Trophoblast cell (in vitro differentiated cells and primary cell): ENCODE results near the gene SMG6.

Experiments used
- DNase-seq, 2 donors: peaks; one replicate each; pipeline ENCODE4 v3.0.0-alpha.2; 2016
- H2AFZ ChIP-seq: 2 replicates; pipeline ENCODE4 v1.6.1; 2013; ENCODE audit warnings: low read length, moderate library complexity, mild to moderate bottlenecking; ENCODE audit not compliant: insufficient read depth, poor library complexity
- H2AK5ac ChIP-seq: 2 replicates; pipeline ENCODE4 v1.6.1; 2013; ENCODE audit warnings: mild to moderate bottlenecking, low read length
- H2BK120ac ChIP-seq: 2 replicates; pipeline ENCODE4 v1.6.1; 2013; ENCODE audit warnings: low read length, mild to moderate bottlenecking, moderate library complexity; ENCODE audit not compliant: insufficient read depth, poor library complexity
- H2BK12ac ChIP-seq: 2 replicates; pipeline ENCODE4 v1.6.1; 2013; ENCODE audit warnings: mild to moderate bottlenecking, low read length, moderate library complexity
- H2BK5ac ChIP-seq: 2 replicates; pipeline ENCODE4 v1.6.1; 2013; ENCODE audit warnings: low read length, low read depth, moderate library complexity, mild to moderate bottlenecking; ENCODE audit not compliant: poor library complexity
- H3K14ac ChIP-seq: 2 replicates; pipeline ENCODE4 v1.6.1; 2013; ENCODE audit warnings: mild to moderate bottlenecking, low read length
- H3K18ac ChIP-seq: 2 replicates; pipeline ENCODE4 v1.6.1; 2013; ENCODE audit warnings: mild to moderate bottlenecking, low read length
- H3K23ac ChIP-seq: 2 replicates; pipeline ENCODE4 v1.6.1; 2013; ENCODE audit warnings: low read length
- H3K27ac ChIP-seq: 2 replicates; pipeline ENCODE4 v1.5.1; 2013; ENCODE audit warnings: low read depth, mild to moderate bottlenecking, inconsistent platforms, low read length, moderate library complexity
- H3K27me3 ChIP-seq: 2 replicates; pipeline ENCODE4 v1.6.1; 2013; ENCODE audit warnings: inconsistent platforms, mild to moderate bottlenecking, low read length, moderate library complexity; ENCODE audit not compliant: insufficient read depth
- H3K36me3 ChIP-seq, 2 experiments: 1 replicate in 1 of 2; 2 replicates in 1 of 2; pipeline ENCODE4 v1.6.1; 2013; ENCODE audit warnings: low read length in 2 of 2, mild to moderate bottlenecking in 2 of 2, moderate library complexity in 1 of 2; ENCODE audit not compliant: insufficient read depth in 2 of 2, control insufficient read depth in 1 of 2
- H3K4ac ChIP-seq: 2 replicates; pipeline ENCODE4 v1.6.1; 2013; ENCODE audit warnings: low read depth, mild to moderate bottlenecking, low read length, moderate library complexity
- H3K4me1 ChIP-seq, 2 experiments: 1 replicate in 1 of 2; 2 replicates in 1 of 2; pipeline ENCODE4 v1.6.1; 2013; ENCODE audit warnings: low read length in 2 of 2, mild to moderate bottlenecking in 2 of 2, moderate library complexity in 1 of 2; ENCODE audit not compliant: insufficient read depth in 2 of 2, control insufficient read depth in 1 of 2
- H3K4me2 ChIP-seq: 2 replicates; pipeline ENCODE4 v1.6.1; 2013; ENCODE audit warnings: inconsistent platforms, mild to moderate bottlenecking, low read length, moderate library complexity
- H3K4me3 ChIP-seq: 2 replicates; pipeline ENCODE4 v1.5.1; 2013; ENCODE audit warnings: mild to moderate bottlenecking, low read depth, low read length, inconsistent platforms
- H3K79me1 ChIP-seq: one replicate; pipeline ENCODE4 v1.6.1; 2013; ENCODE audit warnings: low read length
- H3K79me2 ChIP-seq: 2 replicates; pipeline ENCODE4 v1.6.1; 2013; ENCODE audit warnings: low read length, mild to moderate bottlenecking; ENCODE audit not compliant: control insufficient read depth, insufficient read depth, poor library complexity
- H3K9ac ChIP-seq: 2 replicates; pipeline ENCODE4 v1.6.1; 2013; ENCODE audit warnings: mild to moderate bottlenecking, low read length
- H3K9me3 ChIP-seq: 2 replicates; pipeline ENCODE4 v1.6.1; 2013; ENCODE audit warnings: low read depth, mild to moderate bottlenecking, control low read depth, inconsistent platforms, low read length; ENCODE audit not compliant: insufficient read depth
- H4K12ac ChIP-seq: 2 replicates; pipeline ENCODE4 v1.6.1; 2013; ENCODE audit warnings: low read depth, mild to moderate bottlenecking, low read length, moderate library complexity
- H4K8ac ChIP-seq: 2 replicates; pipeline ENCODE4 v1.6.1; 2013; ENCODE audit warnings: low read depth, mild to moderate bottlenecking, low read length, moderate library complexity
- H4K91ac ChIP-seq: one replicate; pipeline ENCODE4 v1.6.1; 2013; ENCODE audit warnings: low read depth, mild to moderate bottlenecking, low read length, moderate library complexity
- WGBS: extraction: QIAGEN DNeasy Blood & Tissue Kit; methylation state at CpG from one replicate; pipeline ENCODE4 v1.1.7; 2013; ENCODE audit warnings: missing lambda C conversion rate; ENCODE audit not compliant: insufficient read length, insufficient coverage; ENCODE audit errors: extremely low coverage; 5-methylcytosine and 5-hydroxymethylcytosine counted together

SMG6 gene

GRCh38 chr17:2087597-2088211, 215.9 kb downstream of the SMG6 start:
- H2BK5ac ChIP-seq, result no peak overlapping the region
- H4K8ac ChIP-seq, result no peak overlapping the region
- H3K9me3 ChIP-seq, result no peaks in the 10 kb centered on the region
- H2BK120ac ChIP-seq, result no peak overlapping the region
- no peak overlapping the region for H4K91ac ChIP-seq
- H3K79me2 ChIP-seq, result no peaks in the 10 kb centered on the region
- no peak overlapping the region for H4K12ac ChIP-seq
- no peak overlapping the region for H3K9ac ChIP-seq
- no peak overlapping the region for H3K4ac ChIP-seq
- no peak overlapping the region for H3K23ac ChIP-seq
- no peak overlapping the region for H2AFZ ChIP-seq
- peaks cover 27 to 39% of the 10 kb centered on the region in 2 experiments for H3K4me1 ChIP-seq
- H3K79me1 ChIP-seq, result peaks cover 11% of the 10 kb centered on the region
- no CpG with 5 or more reads among the region's 10 CpGs for WGBS
- peak in 1 of 2 donors; percentile 28 for DNase-seq
- H3K27me3 ChIP-seq, result no peaks in the 10 kb centered on the region
- H3K18ac ChIP-seq, result no peak overlapping the region
- H3K27ac ChIP-seq, result no peak overlapping the region
- H2AK5ac ChIP-seq, result no peak overlapping the region
- no peak overlapping the region for H3K4me3 ChIP-seq
- H3K36me3 ChIP-seq, result peaks cover 0 to 3% of the 10 kb centered on the region in 2 experiments
- H2BK12ac ChIP-seq, result no peak overlapping the region
- no peak overlapping the region for H3K14ac ChIP-seq
- no peak overlapping the region for H3K4me2 ChIP-seq

- H3K9me3 ChIP-seq, result no peaks in the 10 kb centered on the region
- no CpG with 5 or more reads among the region's 3 CpGs for WGBS
- H3K9ac ChIP-seq, result no peak overlapping the region
Measured at GRCh38 chr17:2086306-2086705, 217.3 kb downstream of the SMG6 start.

GRCh38 chr17:2085648-2085949, 218.0 kb downstream of the SMG6 start:
- Histone ChIP-seq H4K8ac (no peak overlapping the region), H3K4ac (no peak overlapping the region), H3K79me1 (peaks cover 11% of the 10 kb centered on the region), H3K14ac (no peak overlapping the region), H3K4me3 (no peak overlapping the region), H2BK12ac (peak overlapping the region; percentile 16), H3K18ac (peak overlapping the region; percentile 11), H3K9me3 (no peaks in the 10 kb centered on the region), H4K12ac (no peak overlapping the region), H4K91ac (peak overlapping the region; percentile 9), H2AFZ (no peak overlapping the region), H2BK5ac (no peak overlapping the region), H3K79me2 (no peaks in the 10 kb centered on the region), H2AK5ac (no peak overlapping the region), H3K27me3 (no peaks in the 10 kb centered on the region), H3K4me1 (peaks cover 27 to 42% of the 10 kb centered on the region in 2 experiments), H3K27ac (peak overlapping the region; percentile 7), H3K4me2 (no peak overlapping the region), H3K23ac (no peak overlapping the region), H3K9ac (no peak overlapping the region), H3K36me3 (peaks cover 8% of the 10 kb centered on the region in 2 experiments), H2BK120ac (peak overlapping the region; percentile 12)
- whole genome bisulfite sequencing, result no CpG with 5 or more reads among the region's 5 CpGs
- no peak for DNase-seq

More at GRCh38 chr17:2086306-2086705, 217.3 kb downstream of the SMG6 start:
- Histone ChIP-seq H3K4me2 (no peak overlapping the region), H2BK12ac (no peak overlapping the region), H3K4ac (no peak overlapping the region), H4K91ac (no peak overlapping the region), H3K79me2 (no peaks in the 10 kb centered on the region), H3K79me1 (peaks cover 11% of the 10 kb centered on the region), H3K36me3 (peaks cover 3% of the 10 kb centered on the region in 2 experiments), H4K12ac (no peak overlapping the region), H4K8ac (no peak overlapping the region), H2AK5ac (no peak overlapping the region), H3K14ac (no peak overlapping the region), H2BK120ac (no peak overlapping the region), H3K27ac (no peak overlapping the region), H2BK5ac (no peak overlapping the region), H3K18ac (no peak overlapping the region), H3K4me3 (no peak overlapping the region), H2AFZ (no peak overlapping the region), H3K27me3 (no peaks in the 10 kb centered on the region), H3K4me1 (peaks cover 27 to 48% of the 10 kb centered on the region in 2 experiments), H3K23ac (no peak overlapping the region)
- no peak for DNase-seq

DNA sequence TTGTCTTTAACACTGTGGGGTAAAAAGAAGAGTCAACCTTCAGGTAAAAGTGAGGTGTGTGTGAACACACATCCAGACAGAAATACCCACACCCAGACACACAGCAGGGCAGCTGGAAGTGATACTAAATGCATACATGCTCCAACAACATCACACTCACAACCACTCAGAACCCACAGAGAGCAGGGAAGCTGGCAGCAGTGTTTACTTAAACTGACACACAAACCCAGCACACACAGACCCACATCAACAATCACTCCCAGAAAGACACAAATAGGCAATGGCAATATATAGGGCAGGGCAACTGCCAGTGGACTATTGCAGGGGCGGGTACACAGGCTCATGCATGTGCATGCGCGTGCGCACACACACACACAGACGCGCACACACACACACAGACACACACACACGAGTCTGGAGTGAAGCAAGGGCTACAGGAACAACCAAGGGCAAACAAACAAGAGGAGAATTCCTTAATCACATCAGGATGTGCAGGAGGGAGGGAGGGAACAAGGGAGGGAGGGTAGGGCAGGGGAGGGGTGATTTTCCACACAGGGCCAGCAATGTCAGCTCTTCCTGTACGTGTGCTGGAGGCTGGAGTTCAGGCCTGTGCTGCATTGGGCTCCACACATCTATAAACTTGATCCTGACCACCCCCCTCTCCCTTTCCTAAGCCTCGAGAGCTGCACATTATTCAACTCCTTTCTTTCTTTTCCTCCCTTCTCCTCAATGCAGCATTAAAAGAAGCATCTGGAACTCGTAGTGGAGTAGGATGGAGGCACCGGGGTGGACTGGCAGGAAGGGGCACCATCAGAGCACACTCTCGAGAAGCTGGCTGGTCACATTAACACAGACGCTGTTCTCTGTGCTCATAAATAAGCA, 218.6 kb downstream of the SMG6 start:
- no peak overlapping the region for H3K4me2 ChIP-seq
- no peak overlapping the region for H3K4ac ChIP-seq
- H4K91ac ChIP-seq, result peak overlapping the region; percentile 47
- H3K79me2 ChIP-seq, result no peaks in the 10 kb centered on the region
- no peak overlapping the region for H4K12ac ChIP-seq
- peak overlapping the region; percentile 11 for H3K18ac ChIP-seq
- peak overlapping the region; percentile 54 for H2BK120ac ChIP-seq
- no peaks in the 10 kb centered on the region for H3K9me3 ChIP-seq
- H3K27ac ChIP-seq, result peak overlapping the region; percentile 71
- peak in 1 of 2 donors; percentile 54 for DNase-seq
- H3K23ac ChIP-seq, result no peak overlapping the region
- peaks cover 27 to 39% of the 10 kb centered on the region in 2 experiments for H3K4me1 ChIP-seq
- no peak overlapping the region for H3K9ac ChIP-seq
- H2BK5ac ChIP-seq, result peak overlapping the region; percentile 23
- H3K79me1 ChIP-seq, result peaks cover 11% of the 10 kb centered on the region
- peak overlapping the region; percentile 20 for H2BK12ac ChIP-seq
- no peak overlapping the region for H4K8ac ChIP-seq
- peak overlapping the region; percentile 2 for H3K14ac ChIP-seq
- no CpG with 5 or more reads among the region's 13 CpGs for WGBS
- H3K36me3 ChIP-seq, result peaks cover 8% of the 10 kb centered on the region in 2 experiments
- H2AFZ ChIP-seq, result no peak overlapping the region
- H2AK5ac ChIP-seq, result peak overlapping the region; percentile 8
- H3K4me3 ChIP-seq, result no peak overlapping the region
- H3K27me3 ChIP-seq, result no peaks in the 10 kb centered on the region
